Measurements from ENCODE around the gene PORCN. TPM values are rescaled to one million over a fixed set of nuclear protein-coding genes. Genes with fewer than 3 reads are reported as not detected.

PORCN gene
- total and polyA plus RNA-seq, 2 of the 4 experiments (the other 2 are of a cell fraction) = 4.1 to 10.1 TPM

DNA sequence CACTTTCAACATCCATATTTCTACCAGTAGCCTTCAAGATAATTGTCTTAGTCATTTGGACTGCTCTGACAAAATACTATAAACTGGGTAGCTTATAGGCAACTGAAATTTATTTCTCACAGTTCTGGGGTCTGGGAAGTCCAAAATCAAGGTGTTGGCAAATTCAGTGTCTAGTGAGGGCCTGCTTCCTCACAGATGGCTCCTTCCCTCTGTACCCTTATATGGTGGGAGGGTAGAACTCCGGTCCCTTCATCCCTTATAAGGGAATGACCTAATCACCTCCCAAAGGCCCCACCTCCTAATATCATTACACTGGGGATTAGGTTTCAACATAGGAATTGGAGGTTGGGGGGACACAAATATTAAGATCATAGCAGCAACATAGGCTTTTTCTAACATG, 23.4 kb downstream of the PORCN start:
- BruUV-seq (replicated peaks) = no TSS peak
- no peak for TF ChIP-seq MXI1 (IDR thresholded peaks at IDR 0.05; ENCODE audit: borderline replicate concordance, low read depth, low read length)
- TF ChIP-seq MAZ (IDR thresholded peaks at IDR 0.05; ENCODE audit: borderline replicate concordance, low read depth, low read length) = no peak
- TF ChIP-seq, protein P1, sequence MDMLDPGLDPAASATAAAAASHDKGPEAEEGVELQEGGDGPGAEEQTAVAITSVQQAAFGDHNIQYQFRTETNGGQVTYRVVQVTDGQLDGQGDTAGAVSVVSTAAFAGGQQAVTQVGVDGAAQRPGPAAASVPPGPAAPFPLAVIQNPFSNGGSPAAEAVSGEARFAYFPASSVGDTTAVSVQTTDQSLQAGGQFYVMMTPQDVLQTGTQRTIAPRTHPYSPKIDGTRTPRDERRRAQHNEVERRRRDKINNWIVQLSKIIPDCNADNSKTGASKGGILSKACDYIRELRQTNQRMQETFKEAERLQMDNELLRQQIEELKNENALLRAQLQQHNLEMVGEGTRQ (IDR thresholded peaks at IDR 0.05; ENCODE audit: low read depth, low read length) = no peak
- no peak for TF ChIP-seq FOS (IDR thresholded peaks at IDR 0.05; ENCODE audit: low read depth, low read length)
- no peak for TF ChIP-seq RCOR1 (IDR thresholded peaks at IDR 0.05; ENCODE audit: insufficient replicate concordance, low read length)
- TF ChIP-seq BHLHE40 (IDR thresholded peaks at IDR 0.05; ENCODE audit: low read depth, low read length) = no peak
- peak; percentile 14; the same call in 1 of the 2 replicates for ATAC-seq (ENCODE audit: low read depth)
- CTCF ChIA-PET = interaction anchor here (1.0 kb wide), 1 partner anchor 26 kb away, joined by 3 read pairs; no protein-coding TSS in a partner anchor
- intact Hi-C loops (cut with micrococcal nuclease) (no loop called here), in situ Hi-C loops (cut with MboI; ENCODE audit: low sequenced_read_pairs) (no loop called here), dilution Hi-C loops (cut with HindIII; ENCODE audit: low sequenced_read_pairs, unreplicated experiment) (no loop called here)
- Histone ChIP-seq H4K20me1 (ENCODE audit: insufficient read depth, low read length) (no peaks in the 10 kb centered on the region), H3K27me3 (ENCODE audit: control insufficient read depth, insufficient read depth, low read length) (no peaks in the 10 kb centered on the region), H3K14ac (replicated peaks; ENCODE audit: low read depth, low read length) (no peak overlapping the region), H2BK120ac (ENCODE audit: low read depth, low read length) (no peak overlapping the region), H3K9me1 (ENCODE audit: insufficient read depth, low read length) (no peaks in the 10 kb centered on the region), H4K91ac (ENCODE audit: insufficient read depth, low read depth, low read length) (no peak overlapping the region), H2BK20ac (ENCODE audit: low read depth, low read length) (no peak overlapping the region; the same call in 1 of the 2 replicates), H3K56ac (ENCODE audit: extremely low read depth, insufficient read depth, low read length) (no peak overlapping the region), H3K9ac (ENCODE audit: low read depth, low read length) (no peak overlapping the region), H4K8ac (ENCODE audit: low read depth in 2 of 2, low read length in 2 of 2) (peak overlapping the region in 1 of 2 experiments; percentile 83; a peak in 1 of 4 replicates), H3K4ac (ENCODE audit: low read depth, low read length) (no peak overlapping the region), H4K5ac (ENCODE audit: low read depth, low read length) (no peak overlapping the region), H2BK15ac (ENCODE audit: low read depth, low read length) (no peak overlapping the region), H2AK5ac (ENCODE audit: low read depth, low read length) (no peak overlapping the region), H3K9me3 (ENCODE audit: control insufficient read depth, insufficient read depth, low read length) (no peaks in the 10 kb centered on the region; the same call in 1 of the 2 replicates), H2AFZ (replicated peaks; ENCODE audit: low read length, poor library complexity) (no peak overlapping the region), H3K79me1 (ENCODE audit: low read depth in 1 of 2, low read length in 2 of 2) (no peaks in the 10 kb centered on the region), H2AK9ac (replicated peaks; ENCODE audit: low read depth, low read length, poor library complexity) (no peak overlapping the region), H3K23ac (ENCODE audit: low read depth, low read length) (no peak overlapping the region), H3K4me1 (ENCODE audit: control insufficient read depth, insufficient read depth, low read length) (0 out of 2 replicates have a peak, but pooled peaks cover 1% of the 10 kb centered on the region), H2BK5ac (ENCODE audit: low read depth, low read length, poor library complexity, severe bottlenecking) (no peak overlapping the region), H3K36me3 (ENCODE audit: control insufficient read depth, insufficient read depth, low read length) (peaks cover 2% of the 10 kb centered on the region; the same call in 1 of the 2 replicates), H3K4me2 (ENCODE audit: low read depth, low read length) (no peak overlapping the region), H3K27ac (ENCODE audit: insufficient read depth, low read length) (no peak overlapping the region), H3K4me3 (ENCODE audit: insufficient read depth, low read depth, low read length) (no peak overlapping the region), H3K18ac (ENCODE audit: low read depth, low read length) (no peak overlapping the region)
- DNase-seq = no peak
- POLR2A ChIA-PET (ENCODE audit: unreplicated experiment) = no interaction called here
- WGBS, 2 experiments (ENCODE audit: extremely low coverage in 2 of 2, insufficient read length in 1 of 2) = no CpG with 5 or more reads among the region's 1 CpG
